Thoracic aorta (tissue), 2 donors: ENCODE data around the gene GAMT. TPM values are rescaled to one million over a fixed set of nuclear protein-coding genes. Genes with fewer than 3 reads are reported as not detected.
"Not testable (repeated sequence)": the region's sequence is repeated elsewhere in the genome, so short reads cannot be mapped to it uniquely, and the experiment has no call there.

Experiments
- ATAC-seq: fragments of 150-250 bp; one replicate; pipeline ENCODE4 v1.8.0; 2017; ENCODE audit warnings: low read depth; ENCODE audit not compliant: insufficient number of reproducible peaks, low FRiP score
- DNase-seq: peaks from one replicate; pipeline ENCODE4 v3.0.0-alpha.2; 2020; ENCODE audit warnings: low spot score
- H3K27ac ChIP-seq, 2 donors: fragments of 200-600 bp; sonication (generic); 1 replicate in 1 of 2; 2 replicates in 1 of 2; pipeline ENCODE4 v1.5.1; 2016; ENCODE audit warnings: mild to moderate bottlenecking in 2 of 2, moderate library complexity in 2 of 2
- H3K27me3 ChIP-seq: fragments of 200-600 bp; sonication (generic); replicated peaks from 2 replicates; pipeline ENCODE4 v1.6.0; 2016; ENCODE audit warnings: mild to moderate bottlenecking; ENCODE audit not compliant: insufficient read depth
- H3K36me3 ChIP-seq: fragments of 200-600 bp; sonication (generic); one replicate; pipeline ENCODE4 v1.5.1; 2016
- H3K4me1 ChIP-seq, 2 donors: fragments of 200-600 bp; sonication (generic); 1 replicate in 1 of 2; 2 replicates in 1 of 2; pipeline versions ENCODE4 v1.5.1 to v1.6.0; 2016; ENCODE audit warnings: low read depth in 2 of 2, mild to moderate bottlenecking in 1 of 2; ENCODE audit not compliant: control insufficient read depth in 1 of 2
- H3K4me3 ChIP-seq: fragments of 200-600 bp; sonication (generic); 2 replicates; pipeline ENCODE4 v1.5.1; 2016; ENCODE audit warnings: mild to moderate bottlenecking
- H3K9me3 ChIP-seq: fragments of 200-600 bp; sonication (generic); 2 replicates; pipeline ENCODE4 v1.5.1; 2016
- total RNA-seq, 2 donors: library from RNA; depleted of rRNA; stranded (reverse); fragments of >200 nt; gene quantifications; one replicate each; pipeline versions ENCODE4 v1.1.0 to v1.2.3, GENCODE V29; 2016
- TF ChIP-seq, protein P1 (sequence below): fragments of 200-600 bp; sonication (generic); IDR thresholded peaks from one replicate; pipeline ENCODE4 v1.5.1; 2019; ENCODE audit warnings: antibody characterized with exemption

GAMT gene
- total RNA-seq, 2 donors from 2014 or later, result 27.6 to 55.1 TPM

- DNase-seq (no peak), ATAC-seq (no peak)
- H3K4me1 ChIP-seq, result peaks cover 7 to 17% of the 10 kb centered on the region in 2 donors
- no peak overlapping the region for H3K4me3 ChIP-seq
- no peak overlapping the region for H3K27ac ChIP-seq
- H3K9me3 ChIP-seq, result no peaks in the 10 kb centered on the region
- TF ChIP-seq, protein P1, sequence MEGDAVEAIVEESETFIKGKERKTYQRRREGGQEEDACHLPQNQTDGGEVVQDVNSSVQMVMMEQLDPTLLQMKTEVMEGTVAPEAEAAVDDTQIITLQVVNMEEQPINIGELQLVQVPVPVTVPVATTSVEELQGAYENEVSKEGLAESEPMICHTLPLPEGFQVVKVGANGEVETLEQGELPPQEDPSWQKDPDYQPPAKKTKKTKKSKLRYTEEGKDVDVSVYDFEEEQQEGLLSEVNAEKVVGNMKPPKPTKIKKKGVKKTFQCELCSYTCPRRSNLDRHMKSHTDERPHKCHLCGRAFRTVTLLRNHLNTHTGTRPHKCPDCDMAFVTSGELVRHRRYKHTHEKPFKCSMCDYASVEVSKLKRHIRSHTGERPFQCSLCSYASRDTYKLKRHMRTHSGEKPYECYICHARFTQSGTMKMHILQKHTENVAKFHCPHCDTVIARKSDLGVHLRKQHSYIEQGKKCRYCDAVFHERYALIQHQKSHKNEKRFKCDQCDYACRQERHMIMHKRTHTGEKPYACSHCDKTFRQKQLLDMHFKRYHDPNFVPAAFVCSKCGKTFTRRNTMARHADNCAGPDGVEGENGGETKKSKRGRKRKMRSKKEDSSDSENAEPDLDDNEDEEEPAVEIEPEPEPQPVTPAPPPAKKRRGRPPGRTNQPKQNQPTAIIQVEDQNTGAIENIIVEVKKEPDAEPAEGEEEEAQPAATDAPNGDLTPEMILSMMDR, result no peak
- no peaks in the 10 kb centered on the region for H3K27me3 ChIP-seq
- H3K36me3 ChIP-seq, result peaks cover 67% of the 10 kb centered on the region
These were observed 20.0 kb upstream of the GAMT start for GRCh38 chr19:1421218-1421957.

DNA sequence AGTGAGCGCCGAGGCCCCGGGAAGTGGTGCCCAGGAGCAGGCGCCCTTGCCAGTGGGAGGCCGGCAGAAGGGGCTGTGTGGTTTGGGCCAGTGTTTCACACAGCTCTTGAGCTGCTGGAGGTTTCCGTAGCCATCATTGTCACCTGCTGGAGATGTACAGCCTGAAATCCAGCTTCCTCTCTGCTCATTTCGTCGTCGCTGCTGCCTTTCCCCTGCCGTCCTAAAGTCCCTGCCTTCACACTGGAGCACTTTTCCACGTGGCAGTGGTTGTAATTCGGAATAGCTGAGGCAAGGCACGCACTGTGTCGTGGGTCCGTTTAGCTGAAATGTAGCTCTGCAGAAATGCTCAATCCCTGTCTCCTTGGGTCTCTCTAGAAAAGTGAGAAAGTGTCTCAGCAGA lies 19.2 kb upstream of the GAMT start:
- Histone ChIP-seq H3K4me3 (no peak overlapping the region), H3K27me3 (no peaks in the 10 kb centered on the region), H3K27ac (no peak overlapping the region), H3K36me3 (peaks cover 67% of the 10 kb centered on the region), H3K9me3 (no peaks in the 10 kb centered on the region), H3K4me1 (peaks cover 15 to 25% of the 10 kb centered on the region in 2 donors)
- TF ChIP-seq, protein P1, result no peak
- ATAC-seq (no peak), DNase-seq (no peak)

GRCh38 chr19:1420085-1420484 lies 18.7 kb upstream of the GAMT start:
- H3K36me3 ChIP-seq, result peaks cover 64% of the 10 kb centered on the region
- not testable (repeated sequence) for ATAC-seq, H3K4me3 ChIP-seq, DNase-seq, H3K9me3 ChIP-seq, H3K27me3 ChIP-seq, H3K27ac ChIP-seq
- peaks cover 16 to 30% of the 10 kb centered on the region in 2 donors for H3K4me1 ChIP-seq

DNA sequence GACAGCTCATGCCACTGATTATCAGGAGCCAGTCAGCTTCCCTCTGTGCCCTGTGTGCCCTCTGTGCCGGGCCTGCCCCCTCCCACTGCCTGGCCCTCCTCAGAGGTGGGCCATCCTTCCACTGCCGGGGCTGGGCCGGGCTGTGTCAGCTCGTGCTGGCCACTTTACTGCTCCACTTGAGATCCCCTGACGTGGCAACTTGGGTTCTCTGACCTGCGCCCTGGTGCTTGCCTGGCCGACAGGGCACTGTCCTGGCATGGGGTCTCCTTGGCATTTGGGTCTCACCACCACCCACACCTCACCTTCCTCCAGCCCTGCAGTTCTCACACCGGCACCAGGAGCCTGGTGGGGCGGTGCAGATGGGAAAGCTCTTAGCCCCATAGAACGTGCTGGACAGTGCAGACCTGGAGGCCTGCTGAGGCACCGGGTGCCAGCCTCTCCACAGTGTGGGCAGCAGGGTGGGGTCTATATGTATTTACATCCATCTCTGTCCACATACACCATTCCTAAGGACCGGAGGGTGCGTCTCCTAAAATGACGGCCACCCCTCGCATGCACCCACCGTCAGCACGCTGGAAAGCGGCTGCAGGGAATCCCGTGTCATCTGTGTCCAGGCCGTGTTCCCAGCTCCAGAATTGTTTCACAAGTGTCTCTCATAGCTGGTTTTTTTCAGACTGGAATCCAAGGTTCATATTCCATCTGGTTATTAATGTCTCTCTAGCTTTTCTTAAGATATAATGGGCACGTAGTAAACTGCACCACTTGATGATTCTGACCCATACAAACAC lies 17.8 kb upstream of the GAMT start:
- Histone ChIP-seq H3K4me1 (peaks cover 20 to 33% of the 10 kb centered on the region in 2 donors), H3K27me3 (no peaks in the 10 kb centered on the region), H3K36me3 (peaks cover 58% of the 10 kb centered on the region), H3K9me3 (no peaks in the 10 kb centered on the region), H3K4me3 (no peak overlapping the region), H3K27ac (no peak overlapping the region)
- TF ChIP-seq, protein P1, result no peak
- DNase-seq, result no peak
- no peak for ATAC-seq

- no peak overlapping the region for H3K27ac ChIP-seq
- peaks cover 20 to 33% of the 10 kb centered on the region in 2 donors for H3K4me1 ChIP-seq
- no peaks in the 10 kb centered on the region for H3K9me3 ChIP-seq
- H3K36me3 ChIP-seq, result peaks cover 52% of the 10 kb centered on the region
- TF ChIP-seq, protein P1, result no peak
- ATAC-seq (no peak), DNase-seq (no peak)
- no peak overlapping the region for H3K4me3 ChIP-seq
- no peaks in the 10 kb centered on the region for H3K27me3 ChIP-seq
These were observed 17.1 kb upstream of the GAMT start for GRCh38 chr19:1418496-1418775.
